Astrocyte (in vitro differentiated cells and primary cell): ENCODE measurements around the gene PATJ.

Source experiments
- CTCF ChIP-seq: IDR thresholded peaks from 2 replicates; pipeline ENCODE4 v1.5.1; 2011; ENCODE audit warnings: low read depth, mild to moderate bottlenecking, inconsistent platforms, low read length, moderate library complexity; ENCODE audit not compliant: insufficient read depth
- EZH2 ChIP-seq: IDR thresholded peaks from 2 replicates; pipeline ENCODE4 v1.6.1; 2012; ENCODE audit warnings: mild to moderate bottlenecking, low read length, inconsistent platforms; ENCODE audit not compliant: insufficient read depth

- TF ChIP-seq CTCF (no peak), EZH2 (no peak)
Measured at GRCh38 chr1:61699911-61700851, 42.1 kb upstream of the PATJ start.
